GM12878 (cell line): ENCODE measurements around the gene GNG5.

Experiments
- BACH1 ChIP-seq: fragments of 450-650 bp; IDR thresholded peaks from 2 replicates; pipeline ENCODE4 v1.6.1; 2017; ENCODE audit warnings: mild to moderate bottlenecking, borderline replicate concordance
- CREB1 ChIP-seq: IDR thresholded peaks from 2 replicates; pipeline ENCODE4 v1.6.1; 2012; ENCODE audit warnings: low read depth, mild to moderate bottlenecking, inconsistent platforms
- CREM ChIP-seq: IDR thresholded peaks from 2 replicates; pipeline ENCODE4 v1.6.1; 2014; ENCODE audit warnings: antibody characterized with exemption, low read depth
- ELK1 ChIP-seq: IDR thresholded peaks from 2 replicates; pipeline ENCODE4 v1.6.1; 2012; ENCODE audit warnings: low read depth, low read length, improper control_type of control experiment
- PAX5 ChIP-seq: IDR thresholded peaks from 2 replicates; pipeline ENCODE4 v1.6.1; 2011; ENCODE audit warnings: low read depth, low read length, borderline replicate concordance
- POLR2A ChIP-seq: IDR thresholded peaks from 2 replicates; pipeline ENCODE4 v1.6.1; 2011; ENCODE audit warnings: low read depth, mild to moderate bottlenecking, low read length
- POLR2AphosphoS5 ChIP-seq: IDR thresholded peaks from 2 replicates; pipeline ENCODE4 v1.6.1; 2011; ENCODE audit warnings: mild to moderate bottlenecking, low read length, inconsistent platforms
- SIX5 ChIP-seq: IDR thresholded peaks from 2 replicates; pipeline ENCODE4 v1.6.1; 2011; ENCODE audit warnings: mild to moderate bottlenecking, low read depth, low read length, moderate library complexity; ENCODE audit not compliant: severe bottlenecking
- ZNF592 ChIP-seq: fragments of 450-650 bp; IDR thresholded peaks from 2 replicates; pipeline ENCODE4 v1.6.1; 2017; ENCODE audit warnings: mild to moderate bottlenecking, moderate library complexity
- TF ChIP-seq, protein P1 (sequence below), 3 experiments: IDR thresholded peaks in 2 of 3; conservative IDR thresholded peaks in 1 of 3; 2 replicates each; pipeline ENCODE4 v1.5.1; 2011; ENCODE audit warnings: low read depth in 3 of 3, low read length in 3 of 3, mild to moderate bottlenecking in 3 of 3, control low read depth in 2 of 3, moderate library complexity in 2 of 3, inconsistent platforms in 1 of 3, mixed read lengths in 1 of 3; ENCODE audit not compliant: control insufficient read depth in 2 of 3, insufficient read depth in 1 of 3; ENCODE audit errors: extremely low read depth in 1 of 3

GRCh38 chr1:84506729-84507453 lies 510 bp upstream of the GNG5 start:
- no peak for TF ChIP-seq CREB1
- TF ChIP-seq ELK1 = no peak
- no peak; the same call in 1 of the 2 replicates for TF ChIP-seq POLR2AphosphoS5
- TF ChIP-seq, protein P1, sequence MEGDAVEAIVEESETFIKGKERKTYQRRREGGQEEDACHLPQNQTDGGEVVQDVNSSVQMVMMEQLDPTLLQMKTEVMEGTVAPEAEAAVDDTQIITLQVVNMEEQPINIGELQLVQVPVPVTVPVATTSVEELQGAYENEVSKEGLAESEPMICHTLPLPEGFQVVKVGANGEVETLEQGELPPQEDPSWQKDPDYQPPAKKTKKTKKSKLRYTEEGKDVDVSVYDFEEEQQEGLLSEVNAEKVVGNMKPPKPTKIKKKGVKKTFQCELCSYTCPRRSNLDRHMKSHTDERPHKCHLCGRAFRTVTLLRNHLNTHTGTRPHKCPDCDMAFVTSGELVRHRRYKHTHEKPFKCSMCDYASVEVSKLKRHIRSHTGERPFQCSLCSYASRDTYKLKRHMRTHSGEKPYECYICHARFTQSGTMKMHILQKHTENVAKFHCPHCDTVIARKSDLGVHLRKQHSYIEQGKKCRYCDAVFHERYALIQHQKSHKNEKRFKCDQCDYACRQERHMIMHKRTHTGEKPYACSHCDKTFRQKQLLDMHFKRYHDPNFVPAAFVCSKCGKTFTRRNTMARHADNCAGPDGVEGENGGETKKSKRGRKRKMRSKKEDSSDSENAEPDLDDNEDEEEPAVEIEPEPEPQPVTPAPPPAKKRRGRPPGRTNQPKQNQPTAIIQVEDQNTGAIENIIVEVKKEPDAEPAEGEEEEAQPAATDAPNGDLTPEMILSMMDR (IDR thresholded peaks at IDR 0.05 in 2 of 3, conservative IDR thresholded peaks at IDR 0.05 in 1 of 3; ENCODE audit: control insufficient read depth in 2 of 3, extremely low read depth in 1 of 3, insufficient read depth in 1 of 3, low read depth in 3 of 3, low read length in 3 of 3) = no peak
- no peak for TF ChIP-seq PAX5
- TF ChIP-seq CREM = no peak
- no peak for TF ChIP-seq BACH1
- no peak for TF ChIP-seq ZNF592
- no peak for TF ChIP-seq POLR2A
- TF ChIP-seq SIX5 = no peak
